GM19467 (cell line): Measurements from ENCODE around the gene CPEB3.
"Not testable (repeated sequence)": the region's sequence is repeated elsewhere in the genome, so short reads cannot be mapped to it uniquely, and the experiment has no call there.

Source experiments
- ATAC-seq: cut with Tn5 transposase; IDR thresholded peaks from one replicate; pipeline ENCODE4 v1.9.1; 2021; ENCODE audit warnings: mild to moderate bottlenecking, moderate library complexity; ENCODE audit not compliant: unreplicated experiment

The CPEB3 gene

DNA sequence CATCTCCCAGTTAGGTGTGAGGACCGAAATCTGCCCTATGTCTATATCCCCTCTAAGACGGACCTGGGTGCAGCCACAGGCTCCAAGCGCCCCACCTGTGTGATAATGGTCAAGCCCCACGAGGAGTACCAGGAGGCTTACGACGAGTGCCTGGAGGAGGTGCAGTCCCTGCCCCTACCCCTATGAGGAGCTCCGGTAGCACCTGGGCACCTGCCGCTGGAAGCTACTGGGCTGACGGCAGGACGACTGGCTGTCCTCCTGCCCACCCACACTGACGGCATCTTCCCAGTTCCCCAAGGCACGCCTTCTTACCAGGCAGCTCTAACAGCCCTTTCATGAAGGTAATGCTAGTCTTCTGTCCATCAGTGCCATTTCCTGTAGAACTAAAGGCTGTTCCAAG is 74.3 kb downstream of the CPEB3 start:
- not testable (repeated sequence) for ATAC-seq

GRCh38 chr10:92215222-92215621 is 75.7 kb downstream of the CPEB3 start:
- ATAC-seq = not testable (repeated sequence)

- ATAC-seq = no peak
Measured at GRCh38 chr10:92213049-92213448, 77.8 kb downstream of the CPEB3 start.

GRCh38 chr10:92208736-92209135 is 82.1 kb downstream of the CPEB3 start:
- no peak for ATAC-seq

DNA sequence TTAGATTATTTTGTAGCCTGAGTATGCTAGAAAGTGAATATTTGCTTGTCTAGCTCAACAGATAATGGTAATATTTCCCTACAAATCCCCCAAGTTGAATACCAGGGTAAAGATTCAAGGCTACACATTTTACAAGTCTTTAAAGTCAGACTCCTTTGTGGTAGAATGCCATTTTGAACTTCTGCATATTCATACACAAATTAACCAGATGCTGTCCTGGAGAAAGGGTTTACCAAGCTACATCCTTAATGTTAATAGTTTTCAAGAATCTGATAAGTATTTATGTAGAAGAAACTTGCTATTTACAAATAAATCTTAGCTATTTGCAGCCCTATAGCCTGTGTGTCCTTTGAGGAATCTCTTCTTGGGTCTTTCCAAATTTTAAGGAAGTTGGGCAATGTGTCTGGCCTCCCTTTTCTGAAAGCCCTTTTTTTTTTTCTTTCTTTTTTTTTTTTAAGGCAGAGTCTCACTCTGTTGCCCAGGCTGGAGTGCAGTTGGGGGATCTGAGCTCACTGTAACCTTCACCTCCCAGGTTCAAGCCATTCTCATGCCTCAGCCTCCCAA is 82.6 kb downstream of the CPEB3 start:
- ATAC-seq = no peak

GRCh38 chr10:92207061-92207460 is 83.8 kb downstream of the CPEB3 start:
- no peak for ATAC-seq

GRCh38 chr10:92203919-92204623 is 86.8 kb downstream of the CPEB3 start:
- ATAC-seq = no peak

DNA sequence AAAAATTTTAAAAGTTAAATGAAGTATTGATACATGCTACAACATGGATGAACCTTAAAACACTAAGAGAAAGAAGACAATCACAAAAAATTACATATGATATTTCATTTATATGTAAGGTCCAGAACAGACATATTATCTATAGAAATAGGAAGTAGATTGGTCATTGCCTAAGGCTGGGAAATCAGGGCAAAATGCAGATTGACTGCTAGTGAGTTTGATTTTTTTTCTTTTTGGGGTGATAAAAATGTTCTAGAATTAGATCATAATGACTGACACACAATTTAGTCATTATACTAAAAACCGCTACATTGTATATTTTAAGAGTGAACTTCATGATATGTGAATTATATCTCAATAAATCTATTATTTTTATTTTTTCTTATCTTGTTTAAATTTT is 88.3 kb downstream of the CPEB3 start:
- no peak for ATAC-seq

DNA sequence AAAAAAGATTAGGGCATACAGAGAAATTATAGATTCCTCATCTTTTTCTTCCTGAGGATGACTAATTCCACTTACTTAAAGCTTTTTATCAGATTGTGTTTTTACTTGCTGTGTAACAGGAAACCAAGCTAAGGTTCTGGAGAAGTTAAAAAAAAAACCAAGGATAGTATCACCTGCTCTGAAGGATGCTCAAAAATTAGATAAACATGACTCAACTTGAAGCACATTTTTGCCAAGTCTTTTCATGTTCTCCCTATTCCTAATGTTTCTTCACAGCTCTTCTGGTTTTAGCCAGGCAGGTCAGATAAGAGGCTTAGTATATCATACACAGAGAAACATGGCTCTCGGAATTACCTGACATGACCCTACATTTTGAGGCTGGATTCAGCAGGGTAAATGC is 90.3 kb downstream of the CPEB3 start:
- ATAC-seq = no peak

GRCh38 chr10:92187101-92187500 is 103.8 kb downstream of the CPEB3 start:
- no peak for ATAC-seq

GRCh38 chr10:92184977-92185376 is 105.9 kb downstream of the CPEB3 start:
- no peak for ATAC-seq

GRCh38 chr10:92183199-92183598 is 107.7 kb downstream of the CPEB3 start:
- no peak for ATAC-seq

GRCh38 chr10:92181575-92181974 is 109.3 kb downstream of the CPEB3 start:
- no peak for ATAC-seq

DNA sequence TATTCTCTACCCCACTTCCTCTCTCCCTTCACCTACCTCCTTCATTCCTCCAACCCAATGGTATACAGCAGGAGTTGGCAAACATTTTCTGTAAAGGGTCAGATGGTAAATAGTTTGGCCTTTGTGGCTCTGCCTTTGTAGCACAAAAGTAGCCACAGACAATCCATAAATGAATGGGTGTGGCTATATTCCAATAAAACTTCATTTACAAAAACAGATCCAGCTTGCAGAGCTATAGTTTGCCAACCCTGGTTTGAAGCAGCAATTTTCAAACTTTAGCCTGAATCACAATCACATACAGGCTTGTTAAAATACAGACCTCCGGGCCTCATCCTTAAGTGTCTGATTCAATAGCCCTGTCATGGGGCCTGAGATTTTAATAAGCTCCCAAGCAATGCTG is 110.5 kb downstream of the CPEB3 start:
- no peak for ATAC-seq

GRCh38 chr10:92177546-92177945 is 113.3 kb downstream of the CPEB3 start:
- ATAC-seq = no peak

DNA sequence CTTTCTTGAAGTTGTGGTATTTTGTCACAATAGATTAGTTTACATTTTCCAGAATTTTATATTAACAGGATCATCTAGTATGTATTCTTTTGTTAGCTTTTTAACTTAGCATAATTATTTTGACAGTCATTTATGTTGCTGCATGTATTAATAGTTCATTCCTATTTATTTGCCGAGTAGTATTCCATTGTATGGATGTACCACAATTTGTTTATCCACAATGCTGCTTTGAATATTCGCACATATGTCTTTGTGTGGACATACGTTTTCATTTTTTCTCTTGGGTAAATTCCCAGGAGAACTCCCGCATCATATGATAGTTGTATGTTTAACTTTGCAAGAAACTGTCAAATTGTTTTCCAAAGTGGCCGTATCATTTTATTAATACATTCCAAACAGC is 115.7 kb downstream of the CPEB3 start:
- ATAC-seq = no peak

DNA sequence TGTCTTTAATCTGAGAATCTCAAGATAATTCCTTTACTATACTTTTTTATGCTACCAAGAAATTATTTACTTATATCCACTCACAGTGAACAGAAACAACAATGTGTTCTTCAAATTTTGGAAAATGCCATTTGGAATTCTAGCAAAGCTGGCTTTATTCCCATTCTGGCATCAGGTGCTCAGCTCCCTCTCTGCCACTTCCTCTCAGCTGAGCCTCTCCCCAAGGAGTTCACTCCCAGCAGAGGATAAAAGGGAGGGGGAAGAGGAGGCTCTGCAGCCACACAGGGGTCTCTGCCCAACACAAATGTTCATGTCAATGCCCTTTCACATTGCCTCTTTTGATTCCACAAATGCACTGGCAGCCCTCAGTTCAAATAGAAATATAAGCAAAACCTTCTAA is 116.9 kb downstream of the CPEB3 start:
- no peak for ATAC-seq

DNA sequence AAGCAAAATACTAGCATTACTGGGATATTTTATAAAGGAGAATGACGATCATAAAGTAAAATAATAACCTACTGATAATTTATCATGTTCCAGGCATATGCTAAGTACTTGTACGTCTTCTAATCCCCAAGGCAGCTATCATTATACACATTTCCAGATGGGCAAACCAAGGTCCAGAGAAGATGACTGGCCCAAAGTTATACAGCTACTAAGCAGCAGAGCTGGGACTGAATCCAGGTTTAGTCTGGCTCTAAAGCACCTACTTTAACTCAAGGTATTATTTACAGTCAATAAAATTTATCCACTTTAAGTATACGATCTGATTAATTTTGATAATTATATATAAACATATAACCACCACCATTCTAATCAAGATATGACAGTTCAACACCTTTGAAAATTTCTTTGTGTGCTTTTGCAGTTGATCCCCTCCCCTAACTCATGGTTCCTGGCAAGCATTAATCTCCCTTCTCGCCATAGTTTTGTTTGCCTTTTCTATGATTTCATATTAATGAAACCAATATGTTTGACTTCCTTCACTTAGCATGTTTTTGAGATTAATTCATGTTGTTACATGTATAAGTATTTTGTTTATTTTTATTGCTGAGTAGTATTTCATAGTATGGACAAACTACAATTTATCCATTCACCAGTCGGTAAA is 126.7 kb downstream of the CPEB3 start:
- no peak for ATAC-seq

GRCh38 chr10:92162541-92162940 is 128.3 kb downstream of the CPEB3 start:
- ATAC-seq = no peak

DNA sequence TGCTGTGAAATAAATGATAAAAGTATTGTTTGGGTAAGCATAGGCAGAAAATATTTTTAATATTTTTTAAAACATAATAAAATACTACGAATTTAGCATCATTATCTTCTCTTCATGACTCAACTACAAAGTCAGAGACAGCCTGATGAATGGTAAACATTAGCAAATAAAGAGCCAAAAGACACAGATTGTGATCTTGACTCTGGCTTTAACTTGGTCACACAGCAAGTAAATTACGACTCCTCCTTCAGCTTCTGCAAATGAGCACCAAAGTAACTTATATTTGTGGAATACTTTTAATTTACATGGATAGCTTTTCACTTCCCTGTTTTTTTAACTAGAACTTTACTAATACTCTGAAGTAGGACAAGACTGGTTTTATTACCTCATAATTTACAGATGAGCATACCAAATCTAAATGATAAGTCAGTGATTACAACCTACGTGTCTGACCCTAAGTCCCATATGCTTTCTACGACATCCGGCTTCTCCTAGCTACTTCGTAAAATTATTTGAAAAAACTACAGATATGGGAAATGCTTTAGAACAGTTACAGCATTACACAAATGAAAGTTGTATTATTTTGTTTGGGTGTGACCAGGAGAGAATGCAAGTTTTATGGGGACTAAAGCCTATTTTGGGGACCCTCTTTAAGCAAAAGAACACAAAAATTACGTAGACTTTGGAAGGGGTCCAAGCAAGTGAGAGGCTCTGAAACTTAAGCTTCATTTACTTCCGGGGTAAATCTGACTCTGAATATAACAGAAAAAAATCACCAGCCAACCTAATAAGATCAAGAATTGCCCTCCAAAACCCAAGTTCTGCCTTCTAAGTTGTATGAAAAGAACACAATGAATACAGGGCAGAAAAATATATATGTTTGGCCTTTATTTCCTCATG is 133.8 kb downstream of the CPEB3 start:
- no peak for ATAC-seq

DNA sequence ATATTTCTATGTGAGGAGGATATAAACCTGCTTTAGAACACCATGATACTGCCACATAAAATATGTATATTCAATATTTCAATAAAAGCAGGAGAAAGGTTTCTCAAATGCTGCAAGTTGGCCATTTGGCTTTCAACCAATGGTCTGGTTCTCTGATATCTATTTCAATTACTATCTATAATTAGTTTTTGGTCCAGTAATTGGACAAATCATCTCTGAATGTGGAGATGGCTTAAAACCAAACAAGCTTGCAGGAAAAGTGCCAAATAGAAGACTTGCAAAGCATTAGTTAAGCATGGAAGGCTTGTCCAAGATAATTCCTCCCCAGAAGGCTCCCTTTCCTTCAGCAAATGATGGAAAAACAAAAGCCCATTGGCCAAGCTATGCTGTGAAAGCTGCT is 140.1 kb downstream of the CPEB3 start:
- no peak for ATAC-seq
